CD14-positive monocyte (primary cell): Measurements from ENCODE around the gene SNAI3. TPM values are rescaled to one million over a fixed set of nuclear protein-coding genes. Genes with fewer than 3 reads are reported as not detected.

Experiments used
- DNase-seq, 3 donors: peaks; one replicate each; pipeline ENCODE4 v3.0.0-alpha.2; 2011 to 2022
- H2AFZ ChIP-seq: 2 replicates; pipeline ENCODE4 v1.6.0; 2012; ENCODE audit warnings: mild to moderate bottlenecking, low read depth, low read length, inconsistent platforms; ENCODE audit not compliant: insufficient read depth, poor library complexity, severe bottlenecking
- H3K27ac ChIP-seq, 2 donors: 1 replicate in 1 of 2; 2 replicates in 1 of 2; pipeline ENCODE4 v1.5.1; 2012 to 2013; ENCODE audit warnings: low read length in 2 of 2, control low read depth in 1 of 2, inconsistent platforms in 1 of 2, low read depth in 1 of 2, mild to moderate bottlenecking in 1 of 2
- H3K27me3 ChIP-seq, 2 donors: one replicate each; pipeline versions ENCODE4 v1.6.0 to v1.6.1; 2011 to 2013; ENCODE audit warnings: low read length in 2 of 2; ENCODE audit not compliant: control insufficient read depth in 2 of 2, insufficient read depth in 2 of 2
- H3K36me3 ChIP-seq, 2 donors: replicated peaks in 1 of 2; 1 replicate in 1 of 2; 2 replicates in 1 of 2; pipeline versions ENCODE4 v1.5.1 to v1.6.1; 2012 to 2013; ENCODE audit warnings: low read length in 2 of 2, control low read depth in 1 of 2, inconsistent platforms in 1 of 2, mild to moderate bottlenecking in 1 of 2; ENCODE audit not compliant: insufficient read depth in 2 of 2, control insufficient read depth in 1 of 2
- H3K4me1 ChIP-seq, 2 donors: 1 replicate in 1 of 2; 2 replicates in 1 of 2; pipeline versions ENCODE4 v1.5.1 to v1.6.1; 2012 to 2013; ENCODE audit warnings: low read length in 2 of 2, control low read depth in 1 of 2, inconsistent platforms in 1 of 2, mild to moderate bottlenecking in 1 of 2, moderate library complexity in 1 of 2; ENCODE audit not compliant: insufficient read depth in 2 of 2, control insufficient read depth in 1 of 2
- H3K4me2 ChIP-seq: replicated peaks from 2 replicates; pipeline ENCODE3; 2012; ENCODE audit warnings: low read length, moderate library complexity, mild to moderate bottlenecking; ENCODE audit not compliant: poor library complexity, severe bottlenecking; ENCODE audit errors: extremely low read depth
- H3K4me3 ChIP-seq, 3 experiments: fragments of 200-600 bp in 1 of 3; sonication (generic) in 1 of 3; replicated peaks in 1 of 3; 1 replicate in 2 of 3; 2 replicates in 1 of 3; pipeline ENCODE4 v1.5.1; 2011 to 2013; ENCODE audit warnings: low read length in 3 of 3, mild to moderate bottlenecking in 3 of 3, control low read depth in 2 of 3, low read depth in 2 of 3, inconsistent platforms in 1 of 3, moderate library complexity in 1 of 3
- H3K79me2 ChIP-seq: 2 replicates; pipeline ENCODE4 v1.6.0; 2012; ENCODE audit warnings: mild to moderate bottlenecking, control low read depth, inconsistent platforms, low read length, moderate library complexity; ENCODE audit not compliant: insufficient read depth
- H3K9ac ChIP-seq: 2 replicates; pipeline ENCODE4 v1.6.0; 2017; ENCODE audit warnings: low read length, mild to moderate bottlenecking; ENCODE audit not compliant: insufficient read depth, poor library complexity, severe bottlenecking
- H3K9me3 ChIP-seq, 2 donors: replicated peaks in 1 of 2; 1 replicate in 1 of 2; 2 replicates in 1 of 2; pipeline versions ENCODE4 v1.5.1 to v1.6.1; 2012 to 2013; ENCODE audit warnings: low read length in 2 of 2, control low read depth in 1 of 2; ENCODE audit not compliant: control insufficient read depth in 1 of 2, insufficient read depth in 1 of 2
- H4K20me1 ChIP-seq: 2 replicates; pipeline ENCODE4 v1.6.0; 2012; ENCODE audit warnings: mild to moderate bottlenecking, low read length, control low read depth, moderate library complexity; ENCODE audit not compliant: insufficient read depth
- H3K27ac Mint-ChIP-seq, 7 donors: one replicate each; pipeline ENCODE4 v1.8.0; 2020; ENCODE audit warnings: mild to moderate bottlenecking in 7 of 7, mixed read lengths in 7 of 7, moderate library complexity in 6 of 7, inconsistent platforms in 2 of 7
- H3K27me3 Mint-ChIP-seq, 3 donors: one replicate each; pipeline ENCODE4 v1.8.0; 2021 to 2022; ENCODE audit warnings: low read depth in 3 of 3, mild to moderate bottlenecking in 3 of 3, mixed read lengths in 3 of 3, moderate library complexity in 3 of 3, inconsistent platforms in 1 of 3
- H3K36me3 Mint-ChIP-seq, 2 donors: one replicate each; pipeline ENCODE4 v1.8.0; 2020; ENCODE audit warnings: mixed read lengths in 2 of 2, inconsistent platforms in 1 of 2, mild to moderate bottlenecking in 1 of 2
- H3K4me1 Mint-ChIP-seq: one replicate; pipeline ENCODE4 v1.8.0; 2020; ENCODE audit warnings: mild to moderate bottlenecking, mixed read lengths
- H3K4me3 Mint-ChIP-seq, 2 donors: one replicate each; pipeline ENCODE4 v1.8.0; 2020; ENCODE audit warnings: mild to moderate bottlenecking in 2 of 2, mixed read lengths in 2 of 2, moderate library complexity in 1 of 2
- H3K9me3 Mint-ChIP-seq, 7 donors: one replicate each; pipeline ENCODE4 v1.8.0; 2020 to 2022; ENCODE audit warnings: mixed read lengths in 7 of 7, mild to moderate bottlenecking in 6 of 7, moderate library complexity in 6 of 7, inconsistent platforms in 2 of 7
- WGBS: methylation state at CpG from one replicate; pipeline ENCODE4 v1.1.5; 2013; ENCODE audit warnings: missing lambda C conversion rate; ENCODE audit not compliant: insufficient coverage; 5-methylcytosine and 5-hydroxymethylcytosine counted together
- intact Hi-C, 2 donors: fragments of 100-400 bp; cut with micrococcal nuclease; formaldehyde crosslinking; loops; one replicate each; pipeline versions ENCODE4 v1.15.0 to v1.15.1; 2023
- polyA plus RNA-seq, 3 donors: library from polyadenylated mRNA; depleted of rRNA in 1 of 3; unstranded in 2 of 3; stranded (reverse) in 1 of 3; fragments of 300-500 nt in 2 of 3; fragments of >200 nt in 1 of 3; fragmentation: Illumina TruSeq in 2 of 3; gene quantifications; 1 replicate in 2 of 3; 2 replicates in 1 of 3; pipeline ENCODE4 v1.2.3, GENCODE V29; 2012 to 2021
- TF ChIP-seq, protein P1 (sequence below): fragments of 200-600 bp; IDR thresholded peaks from one replicate; pipeline ENCODE4 v1.8.0; 2022; ENCODE audit warnings: antibody characterized with exemption, mild to moderate bottlenecking

SNAI3 gene
- polyA plus RNA-seq, 3 donors: 4.2 to 6.4 (median 5.3) TPM

DNA sequence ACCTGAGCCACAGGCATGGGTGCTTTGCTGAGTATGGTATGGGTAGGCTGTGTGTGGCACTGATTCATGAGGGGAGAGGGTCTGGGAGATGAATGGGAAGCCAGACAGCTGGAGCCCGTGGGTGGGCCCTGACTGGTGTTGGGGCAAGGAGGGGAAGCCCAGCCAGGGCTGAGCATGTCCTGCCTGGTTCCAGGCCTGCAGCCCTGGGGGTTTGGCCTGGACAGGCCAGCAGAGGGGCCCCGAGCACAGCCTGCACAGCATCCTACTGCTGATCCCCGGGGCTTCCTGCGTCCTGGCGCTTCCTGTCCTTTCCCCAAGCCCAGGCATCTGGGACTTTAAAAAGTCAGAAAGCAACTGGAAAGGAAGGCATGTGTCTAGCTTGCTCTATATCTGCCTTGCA is 18.8 kb downstream of the SNAI3 start:
- no peaks in the 10 kb centered on the region for H4K20me1 ChIP-seq
- peak overlapping the region in 1 of 7 donors; percentile 38 for H3K27ac Mint-ChIP-seq
- TF ChIP-seq, protein P1, sequence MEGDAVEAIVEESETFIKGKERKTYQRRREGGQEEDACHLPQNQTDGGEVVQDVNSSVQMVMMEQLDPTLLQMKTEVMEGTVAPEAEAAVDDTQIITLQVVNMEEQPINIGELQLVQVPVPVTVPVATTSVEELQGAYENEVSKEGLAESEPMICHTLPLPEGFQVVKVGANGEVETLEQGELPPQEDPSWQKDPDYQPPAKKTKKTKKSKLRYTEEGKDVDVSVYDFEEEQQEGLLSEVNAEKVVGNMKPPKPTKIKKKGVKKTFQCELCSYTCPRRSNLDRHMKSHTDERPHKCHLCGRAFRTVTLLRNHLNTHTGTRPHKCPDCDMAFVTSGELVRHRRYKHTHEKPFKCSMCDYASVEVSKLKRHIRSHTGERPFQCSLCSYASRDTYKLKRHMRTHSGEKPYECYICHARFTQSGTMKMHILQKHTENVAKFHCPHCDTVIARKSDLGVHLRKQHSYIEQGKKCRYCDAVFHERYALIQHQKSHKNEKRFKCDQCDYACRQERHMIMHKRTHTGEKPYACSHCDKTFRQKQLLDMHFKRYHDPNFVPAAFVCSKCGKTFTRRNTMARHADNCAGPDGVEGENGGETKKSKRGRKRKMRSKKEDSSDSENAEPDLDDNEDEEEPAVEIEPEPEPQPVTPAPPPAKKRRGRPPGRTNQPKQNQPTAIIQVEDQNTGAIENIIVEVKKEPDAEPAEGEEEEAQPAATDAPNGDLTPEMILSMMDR: no peak
- DNase-seq: no peak
- no peak overlapping the region for H3K9ac ChIP-seq
- peaks cover 5 to 18% of the 10 kb centered on the region in 2 donors for H3K36me3 Mint-ChIP-seq
- peaks cover 0 to 5% (median 2%) of the 10 kb centered on the region in 3 donors for H3K27me3 Mint-ChIP-seq
- intact Hi-C loops: loop anchor here in 1 of 2 donors (10.0 kb wide), 1 partner anchor 93 kb away; the partner anchor contains the start of gene ZC3H18
- H3K27ac ChIP-seq: no peak overlapping the region
- H3K9me3 ChIP-seq: no peaks in the 10 kb centered on the region
- H2AFZ ChIP-seq: no peak overlapping the region
- H3K79me2 ChIP-seq: peaks cover 2% of the 10 kb centered on the region
- no peak overlapping the region for H3K4me3 Mint-ChIP-seq
- H3K4me1 ChIP-seq: peaks cover 11 to 14% of the 10 kb centered on the region in 2 donors
- H3K4me1 Mint-ChIP-seq: peaks cover 6% of the 10 kb centered on the region
- no peak overlapping the region for H3K4me3 ChIP-seq
- H3K9me3 Mint-ChIP-seq: peaks cover 0 to 2% (median 0%) of the 10 kb centered on the region in 7 donors
- H3K36me3 ChIP-seq: no peaks in the 10 kb centered on the region
- H3K4me2 ChIP-seq: no peak overlapping the region
- no peaks in the 10 kb centered on the region for H3K27me3 ChIP-seq
- 92% methylated on average over 2 of the region's 5 CpGs for WGBS

- Mint-ChIP-seq H3K9me3 (peaks cover 0 to 2% (median 0%) of the 10 kb centered on the region in 7 donors), H3K27me3 (peaks cover under 1 to 3% (median 2%) of the 10 kb centered on the region in 3 donors), H3K36me3 (peaks cover 5 to 18% of the 10 kb centered on the region in 2 donors), H3K4me3 (no peak overlapping the region), H3K4me1 (peaks cover 19% of the 10 kb centered on the region), H3K27ac (no peak overlapping the region)
- Histone ChIP-seq H3K4me3 (no peak overlapping the region), H3K27me3 (no peaks in the 10 kb centered on the region), H3K9ac (no peak overlapping the region), H3K36me3 (no peaks in the 10 kb centered on the region), H4K20me1 (no peaks in the 10 kb centered on the region), H3K9me3 (no peaks in the 10 kb centered on the region), H3K27ac (no peak overlapping the region), H3K4me1 (peaks cover 20 to 21% of the 10 kb centered on the region in 2 donors), H3K79me2 (peaks cover 6% of the 10 kb centered on the region), H3K4me2 (no peak overlapping the region), H2AFZ (no peak overlapping the region)
- TF ChIP-seq, protein P1: no peak
- intact Hi-C loops: loop anchor here (2.0 to 10.0 kb wide), 2 partner anchors 13 to 91 kb away; partner anchors contain the start of gene ZC3H18 (in 1 of the 2)
- no peak for DNase-seq
- 100% methylated on average over 1 of the region's 3 CpGs for WGBS
These were observed 20.7 kb downstream of the SNAI3 start for GRCh38 chr16:88665570-88665969.
